SU-DHL-6 (cell line): Measurements from ENCODE around the gene FIS1.

ENCODE experiments used
- CTCF ChIP-seq: fragments of 200-600 bp; sonication (generic); IDR thresholded peaks from one replicate; pipeline ENCODE4 v1.5.1; 2017; ENCODE audit warnings: antibody characterized with exemption, mild to moderate bottlenecking, low read length, moderate library complexity; ENCODE audit not compliant: insufficient read depth, poor library complexity, severe bottlenecking
- EZH2phosphoT487 ChIP-seq: fragments of 200-600 bp; sonication (generic), shearing (Covaris generic); conservative IDR thresholded peaks from 2 replicates; pipeline ENCODE4 v1.6.1; 2018; ENCODE audit warnings: mild to moderate bottlenecking, antibody characterized with exemption, low read length, moderate library complexity, mixed read lengths

GRCh38 chr7:101223528-101223927, 21.4 kb downstream of the FIS1 start:
- TF ChIP-seq CTCF (no peak), EZH2phosphoT487 (no peak)
